Measurements from ENCODE around the gene PSMG4.

PSMG4 gene

GRCh38 chr6:3273707-3274521, 15.2 kb downstream of the PSMG4 start:
- in situ Hi-C loops (cut with HindIII; ENCODE audit: low sequenced_read_pairs): no loop called here

DNA sequence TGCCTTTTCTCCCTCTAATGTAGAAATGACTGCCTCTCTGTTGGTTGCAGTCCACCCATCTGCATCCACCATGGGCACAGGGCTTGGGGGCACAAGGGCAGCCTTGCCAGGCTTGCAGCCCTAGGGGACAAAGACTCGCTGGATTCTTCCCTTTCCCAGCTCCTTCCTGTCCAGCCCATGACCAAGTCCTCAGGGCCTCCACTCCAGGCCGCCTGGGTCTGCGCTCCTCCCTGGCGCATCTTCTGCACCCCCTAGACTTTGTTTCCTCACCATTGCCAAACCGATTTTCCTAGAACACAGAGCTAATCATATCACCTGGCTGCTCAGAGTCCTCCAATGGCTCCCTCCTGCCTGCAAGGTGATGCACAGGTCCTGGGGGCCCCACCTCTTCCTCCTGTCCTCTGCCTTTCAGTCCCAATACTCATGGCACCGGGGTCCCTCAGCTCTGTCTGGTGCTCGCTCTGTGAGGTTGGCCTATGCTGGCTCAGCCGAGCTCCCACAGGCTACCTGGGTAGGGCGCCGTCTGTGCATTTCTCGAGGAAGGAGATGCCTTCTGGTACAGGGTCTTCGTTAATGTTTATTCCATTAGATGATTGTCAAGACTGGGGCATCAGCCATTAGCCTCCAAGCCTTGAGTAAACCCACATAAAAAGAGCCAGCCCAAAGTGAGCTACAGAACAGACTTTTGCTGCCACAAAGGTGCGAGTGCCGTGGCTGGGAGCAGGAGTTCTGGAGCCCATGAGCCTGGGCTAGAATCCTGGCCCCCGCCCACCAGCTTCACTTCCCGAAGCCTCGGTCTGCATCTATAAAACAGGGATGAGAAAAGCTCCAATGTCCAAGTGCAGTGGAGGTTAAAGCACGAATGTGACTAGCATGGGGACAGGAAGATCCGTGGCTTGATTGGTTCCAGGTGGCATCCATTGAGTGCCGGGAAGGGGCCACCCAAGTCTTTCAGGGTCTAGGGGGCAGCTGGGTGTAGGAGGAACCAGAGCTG, 17.7 kb downstream of the PSMG4 start:
- in situ Hi-C loops (cut with HindIII; ENCODE audit: low sequenced_read_pairs): loop anchor here (25.0 kb wide), 1 partner anchor 436 kb away; no protein-coding TSS in a partner anchor

DNA sequence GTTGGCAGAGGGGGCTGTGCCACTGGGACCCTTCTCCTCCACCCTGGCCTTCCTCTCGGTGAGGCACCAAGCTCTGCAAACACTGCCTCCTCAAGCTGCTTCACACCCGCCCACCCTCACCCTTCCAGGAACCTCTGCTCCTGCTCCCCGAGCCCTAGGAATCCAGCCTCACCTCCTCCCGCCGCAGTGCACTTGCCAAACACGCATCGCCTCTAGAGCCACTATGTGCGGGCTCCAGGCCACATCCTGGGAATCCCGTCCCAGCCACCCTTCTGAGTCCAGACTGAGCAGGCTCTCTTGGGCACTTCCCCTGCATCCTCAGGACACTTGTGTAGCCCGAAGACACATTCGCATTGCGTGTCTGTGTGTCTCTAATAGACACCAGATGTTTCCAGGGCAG, 18.5 kb downstream of the PSMG4 start:
- in situ Hi-C loops (cut with HindIII; ENCODE audit: low sequenced_read_pairs): loop anchor here (25.0 kb wide), 1 partner anchor 435 kb away; no protein-coding TSS in a partner anchor

- in situ Hi-C loops (cut with HindIII; ENCODE audit: low sequenced_read_pairs): loop anchor here (25.0 kb wide), 1 partner anchor 434 kb away; no protein-coding TSS in a partner anchor
Measured at GRCh38 chr6:3277851-3278416, 19.2 kb downstream of the PSMG4 start.

DNA sequence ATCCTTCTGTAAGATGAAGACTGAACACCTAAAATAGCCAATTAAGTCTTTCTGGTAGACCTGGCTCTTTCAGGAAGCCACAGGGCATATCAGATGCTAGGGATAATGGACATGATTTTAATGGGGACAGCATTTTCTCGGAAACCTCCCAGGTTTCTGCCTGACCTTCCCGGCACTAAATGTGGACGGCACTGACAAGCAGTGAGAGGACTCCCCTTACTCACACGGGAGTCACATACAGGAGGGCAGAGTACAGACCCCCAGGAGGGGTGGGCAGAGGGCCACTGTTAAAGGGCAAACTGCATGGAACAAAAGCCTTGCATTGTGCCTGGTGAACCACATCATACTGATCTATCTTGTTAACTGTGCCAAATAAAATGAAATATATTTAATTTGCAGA, 19.9 kb downstream of the PSMG4 start:
- in situ Hi-C loops (cut with HindIII; ENCODE audit: low sequenced_read_pairs): loop anchor here (25.0 kb wide), 1 partner anchor 434 kb away; no protein-coding TSS in a partner anchor

GRCh38 chr6:3280091-3280490, 21.3 kb downstream of the PSMG4 start:
- in situ Hi-C loops (cut with HindIII; ENCODE audit: low sequenced_read_pairs): loop anchor here (25.0 kb wide), 1 partner anchor 432 kb away; no protein-coding TSS in a partner anchor

DNA sequence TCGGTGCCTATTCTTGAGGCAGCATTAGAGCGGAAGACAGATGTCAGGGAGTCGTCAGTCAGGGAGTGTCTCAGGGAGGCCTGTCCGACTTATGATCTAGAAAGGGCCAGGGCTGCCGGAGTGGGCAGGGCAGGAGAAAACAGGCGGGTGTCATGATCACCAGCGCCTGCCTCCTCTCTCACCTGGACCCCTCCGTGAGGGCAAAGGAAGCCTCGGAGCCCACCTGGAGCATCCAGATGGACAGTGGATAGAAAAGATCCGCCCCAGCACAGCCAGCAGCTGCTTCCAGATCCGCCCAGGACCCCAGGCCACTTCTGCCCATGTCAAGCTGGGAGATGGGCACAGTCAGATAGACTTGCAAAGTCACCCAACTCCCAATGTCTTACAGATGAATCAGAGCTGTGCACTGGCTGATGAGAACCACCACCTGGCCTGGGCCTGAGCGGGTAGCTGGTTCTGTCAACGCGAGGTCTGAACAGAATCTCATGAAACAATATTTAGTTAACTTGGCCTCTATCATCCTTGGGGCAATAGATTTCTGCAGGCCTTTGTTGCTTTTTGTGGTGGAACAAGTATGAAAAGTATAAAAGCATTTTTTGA, 22.2 kb downstream of the PSMG4 start:
- in situ Hi-C loops (cut with HindIII; ENCODE audit: low sequenced_read_pairs): loop anchor here (25.0 kb wide), 1 partner anchor 431 kb away; no protein-coding TSS in a partner anchor

- in situ Hi-C loops (cut with HindIII; ENCODE audit: low sequenced_read_pairs): loop anchor here (25.0 kb wide), 1 partner anchor 430 kb away; no protein-coding TSS in a partner anchor
Measured at GRCh38 chr6:3281631-3282475, 23.1 kb downstream of the PSMG4 start.

GRCh38 chr6:3282476-3283236, 23.9 kb downstream of the PSMG4 start:
- in situ Hi-C loops (cut with HindIII; ENCODE audit: low sequenced_read_pairs): loop anchor here (25.0 kb wide), 1 partner anchor 430 kb away; no protein-coding TSS in a partner anchor

GRCh38 chr6:3283241-3283640, 24.5 kb downstream of the PSMG4 start:
- in situ Hi-C loops (cut with HindIII; ENCODE audit: low sequenced_read_pairs): loop anchor here (25.0 kb wide), 1 partner anchor 429 kb away; no protein-coding TSS in a partner anchor

DNA sequence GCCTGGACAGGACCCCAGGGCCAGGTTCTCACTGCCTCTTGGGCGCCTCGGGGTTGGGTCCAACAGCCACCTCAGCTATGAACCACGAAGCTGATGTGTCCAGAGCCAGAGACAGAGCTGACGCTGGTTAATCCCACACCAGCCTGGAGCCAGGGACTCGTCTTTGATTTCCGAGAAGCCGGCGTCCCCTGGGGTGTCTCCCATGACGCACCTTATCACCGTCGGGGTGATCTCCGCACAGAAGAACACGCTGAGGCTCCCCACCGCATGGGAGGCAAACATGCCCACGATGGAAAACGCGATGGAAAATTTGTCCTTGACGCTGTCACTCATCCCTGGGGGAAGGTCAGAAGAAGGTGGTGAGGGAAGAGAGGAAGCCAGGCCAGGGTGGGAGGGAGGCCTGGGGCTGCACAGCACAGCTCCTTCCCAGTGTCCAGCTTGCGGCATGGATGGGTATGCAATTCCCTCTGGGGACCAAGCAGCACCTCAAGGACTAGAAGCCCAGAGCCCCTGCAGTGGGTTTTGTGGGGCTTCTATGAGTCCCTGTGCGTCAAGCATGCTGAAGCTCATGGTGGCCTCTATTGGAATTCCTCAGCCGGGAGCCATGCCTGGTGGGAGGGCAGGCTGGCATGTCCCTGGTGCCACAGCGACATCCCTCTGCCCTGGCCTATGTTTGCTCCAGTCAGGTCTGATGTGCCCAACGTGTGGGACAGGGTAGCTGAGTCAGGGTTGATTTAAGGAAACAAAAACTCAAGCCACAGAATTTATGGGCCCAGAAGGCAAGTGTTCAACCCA, 25.1 kb downstream of the PSMG4 start:
- in situ Hi-C loops (cut with HindIII; ENCODE audit: low sequenced_read_pairs): loop anchor here (25.0 kb wide), 1 partner anchor 428 kb away; no protein-coding TSS in a partner anchor

DNA sequence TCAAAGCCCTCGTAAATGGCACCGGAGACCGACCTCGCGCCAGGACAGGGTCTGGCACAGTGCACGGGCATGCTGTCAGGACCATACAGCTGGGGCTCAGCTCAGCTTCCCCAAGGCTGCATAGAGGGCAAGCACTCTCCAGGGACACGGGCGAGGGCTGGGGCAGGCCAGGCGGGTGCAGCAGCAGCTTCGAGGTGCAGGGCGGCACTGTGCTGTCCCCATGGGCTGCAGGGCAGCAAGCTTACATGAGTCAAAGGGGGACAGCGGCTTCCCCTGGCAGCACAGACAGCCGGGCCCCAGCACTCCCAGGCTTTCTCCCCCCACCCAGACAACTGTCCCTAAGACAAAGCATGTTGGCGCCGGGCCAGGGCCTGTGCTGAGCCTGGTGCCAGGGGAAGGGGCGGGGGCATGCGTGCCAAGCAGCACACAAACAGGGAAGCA, 25.7 kb downstream of the PSMG4 start:
- in situ Hi-C loops (cut with HindIII; ENCODE audit: low sequenced_read_pairs): loop anchor here (25.0 kb wide), 1 partner anchor 428 kb away; no protein-coding TSS in a partner anchor

DNA sequence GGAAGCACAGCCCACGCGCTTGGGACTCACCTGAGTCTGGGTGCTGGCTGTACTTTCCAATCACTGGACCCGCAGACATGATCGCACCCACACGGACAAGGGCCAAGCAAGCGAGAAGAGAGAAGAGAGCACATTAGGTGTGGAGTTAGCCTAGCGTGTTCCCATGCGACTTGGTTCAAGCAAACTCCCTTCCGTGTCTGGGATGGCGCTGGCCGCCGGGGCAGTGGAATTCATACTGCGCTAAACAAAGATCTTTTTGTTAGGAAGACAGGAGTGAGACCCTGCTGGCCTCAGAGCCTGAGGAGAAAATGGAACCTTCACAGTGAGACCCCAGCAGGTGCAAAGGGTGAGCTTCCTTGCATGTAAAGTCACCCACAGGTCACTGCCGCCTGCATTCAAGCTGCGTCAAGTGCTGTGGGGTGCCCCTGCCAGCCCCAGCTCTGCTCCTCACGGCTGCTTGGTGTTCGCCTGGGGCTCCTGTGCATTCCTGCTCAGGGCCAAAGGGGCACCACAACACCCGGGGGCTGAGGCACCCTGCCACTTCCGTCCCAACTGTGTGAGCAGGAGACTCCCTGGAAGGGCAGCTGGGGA, 26.4 kb downstream of the PSMG4 start:
- in situ Hi-C loops (cut with HindIII; ENCODE audit: low sequenced_read_pairs): loop anchor here (25.0 kb wide), 1 partner anchor 427 kb away; no protein-coding TSS in a partner anchor

DNA sequence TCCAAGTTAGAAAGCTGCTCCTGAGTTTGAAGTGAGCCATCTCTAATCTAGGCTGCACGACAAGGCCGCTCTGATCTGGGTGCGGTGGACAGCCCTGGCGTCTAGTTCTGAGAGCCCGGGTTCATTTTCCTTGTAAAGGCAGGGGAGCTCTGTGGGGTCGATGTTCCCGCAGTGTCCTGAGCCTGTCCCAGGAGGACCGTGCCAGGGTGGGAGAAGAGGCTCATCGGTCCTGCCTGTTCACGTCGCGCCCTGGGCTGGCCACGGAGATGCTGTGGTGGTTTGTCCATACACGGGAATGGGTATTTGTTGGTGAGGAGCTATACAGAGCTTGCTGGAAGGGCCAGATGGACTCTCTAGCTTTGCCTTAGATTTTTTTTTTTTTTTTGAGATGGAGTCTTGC, 27.0 kb downstream of the PSMG4 start:
- in situ Hi-C loops (cut with HindIII; ENCODE audit: low sequenced_read_pairs): loop anchor here (25.0 kb wide), 1 partner anchor 427 kb away; no protein-coding TSS in a partner anchor

DNA sequence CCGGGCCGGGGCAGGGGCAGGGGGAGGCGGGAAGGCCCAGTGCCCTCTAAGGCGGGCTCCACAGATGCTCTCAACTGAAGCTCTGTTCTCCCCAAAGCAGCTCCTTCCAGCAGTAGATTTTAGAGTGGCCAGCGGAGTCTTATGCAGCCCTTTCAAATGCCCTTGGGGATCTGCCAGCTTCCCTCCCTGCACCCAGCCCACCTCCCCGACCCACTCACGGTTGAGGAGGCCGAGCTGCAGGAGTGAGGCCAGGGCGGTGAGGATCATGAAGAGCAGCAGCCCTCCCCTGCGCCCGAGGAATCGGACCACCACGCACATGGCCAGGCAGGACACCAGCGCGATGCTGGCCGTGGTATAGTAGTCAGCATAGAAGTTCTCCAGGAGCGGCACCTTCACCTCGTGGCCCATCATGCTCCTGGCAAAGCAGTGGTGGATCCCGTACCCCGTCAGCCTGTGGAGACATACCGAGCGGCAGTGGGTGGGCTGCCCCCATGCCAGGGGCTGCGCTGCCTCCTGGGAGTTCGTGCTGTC, 28.0 kb downstream of the PSMG4 start:
- in situ Hi-C loops (cut with HindIII; ENCODE audit: low sequenced_read_pairs): loop anchor here (25.0 kb wide), 1 partner anchor 426 kb away; no protein-coding TSS in a partner anchor

DNA sequence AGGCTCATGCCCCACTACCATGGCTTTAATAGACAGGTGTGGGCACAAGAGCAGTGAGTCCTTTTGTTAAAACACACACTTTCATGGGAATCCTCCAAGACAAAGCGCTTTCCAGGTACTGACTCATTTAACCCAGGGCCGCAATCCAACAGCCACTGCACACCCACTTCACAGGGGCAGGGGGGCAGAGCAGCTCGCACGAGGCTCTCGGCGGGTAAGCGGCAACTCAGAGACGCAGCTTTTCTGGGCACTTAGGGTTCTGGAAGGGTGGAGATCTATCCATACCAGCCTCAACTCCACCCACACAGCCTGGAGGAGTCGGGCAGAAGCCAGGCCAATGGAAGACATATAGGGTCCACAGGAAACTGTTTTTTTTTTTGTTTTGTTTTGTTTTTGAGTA, 28.6 kb downstream of the PSMG4 start:
- in situ Hi-C loops (cut with HindIII; ENCODE audit: low sequenced_read_pairs): loop anchor here (25.0 kb wide), 1 partner anchor 425 kb away; no protein-coding TSS in a partner anchor
